HepG2 (cell line): ENCODE measurements around the gene PLIN5. TPM values are rescaled to one million over a fixed set of nuclear protein-coding genes. Genes with fewer than 3 reads are reported as not detected.

Experiments used
- AGO2 ChIP-seq: fragments of 200-400 bp; formaldehyde crosslinking; optimal IDR thresholded peaks from 2 replicates; pipeline ENCODE3; 2017; ENCODE audit warnings: mild to moderate bottlenecking, low read depth, low read length, moderate library complexity
- FOSL2 ChIP-seq: sonication (generic); formaldehyde crosslinking; IDR thresholded peaks from 2 replicates; pipeline ENCODE4 v1.4.0; 2020; ENCODE audit warnings: missing genetic modification reagents
- FOXO1 ChIP-seq: sonication (generic); formaldehyde crosslinking; IDR thresholded peaks from 2 replicates; pipeline ENCODE4 v1.4.0; 2020; ENCODE audit warnings: missing genetic modification reagents
- GABPB1 ChIP-seq: IDR thresholded peaks from 2 replicates; pipeline ENCODE4 v1.6.1; 2016; ENCODE audit warnings: mild to moderate bottlenecking, missing genetic modification reagents, moderate library complexity, missing compliant biosample characterization
- KDM2A ChIP-seq: sonication (generic); formaldehyde crosslinking; IDR thresholded peaks from 2 replicates; pipeline ENCODE4 v1.4.0; 2020; ENCODE audit warnings: low read depth, missing genetic modification reagents, borderline replicate concordance
- KDM6A ChIP-seq: IDR thresholded peaks from 2 replicates; pipeline ENCODE4 v1.6.1; 2016; ENCODE audit warnings: low read depth
- KLF16 ChIP-seq, 2 experiments: sonication (generic) in 1 of 2; formaldehyde crosslinking in 1 of 2; IDR thresholded peaks; 2 replicates each; pipeline versions ENCODE4 v1.6.1 to v1.8.0; 2016 to 2023; ENCODE audit warnings: missing genetic modification reagents in 2 of 2, missing compliant biosample characterization in 1 of 2
- NONO ChIP-seq, 2 experiments: fragments of 450-650 bp in 1 of 2; sonication (generic) in 1 of 2; formaldehyde crosslinking in 1 of 2; IDR thresholded peaks in 1 of 2; conservative IDR thresholded peaks in 1 of 2; 2 replicates each; pipeline versions ENCODE4 v1.6.1 to v1.8.0; 2017 to 2022; ENCODE audit warnings: mild to moderate bottlenecking in 1 of 2, missing genetic modification reagents in 1 of 2, moderate library complexity in 1 of 2
- POLR2AphosphoS5 ChIP-seq: IDR thresholded peaks from 2 replicates; pipeline ENCODE4 v1.6.1; 2012; ENCODE audit warnings: low read depth, low read length
- RAD21 ChIP-seq: fragments of 450-650 bp; formaldehyde crosslinking; IDR thresholded peaks from 2 replicates; pipeline ENCODE4 v1.5.0; 2020; ENCODE audit warnings: mild to moderate bottlenecking
- RXRA ChIP-seq: sonication (generic); formaldehyde crosslinking; IDR thresholded peaks from 2 replicates; pipeline ENCODE4 v1.5.1; 2020; ENCODE audit warnings: missing genetic modification reagents
- SALL1 ChIP-seq: sonication (generic); formaldehyde crosslinking; IDR thresholded peaks from 2 replicates; pipeline ENCODE4 v1.8.0; 2022; ENCODE audit warnings: mild to moderate bottlenecking, missing genetic modification reagents
- SIN3B ChIP-seq: fragments of 150-350 bp; IDR thresholded peaks from 2 replicates; pipeline ENCODE4 v1.6.1; 2014; ENCODE audit warnings: low read length
- SP4 ChIP-seq: sonication (generic); formaldehyde crosslinking; IDR thresholded peaks from 2 replicates; pipeline ENCODE4 v1.8.1; 2023; ENCODE audit warnings: mild to moderate bottlenecking, missing genetic modification reagents
- ZC3H13 ChIP-seq: sonication (generic); formaldehyde crosslinking; IDR thresholded peaks from 2 replicates; pipeline ENCODE4 v1.8.1; 2023; ENCODE audit warnings: mild to moderate bottlenecking, missing genetic modification reagents, moderate library complexity
- ZFP37 ChIP-seq: sonication (generic); formaldehyde crosslinking; IDR thresholded peaks from 2 replicates; pipeline ENCODE4 v1.4.0; 2020; ENCODE audit warnings: missing genetic modification reagents, borderline replicate concordance
- ZKSCAN8 ChIP-seq: IDR thresholded peaks from 2 replicates; pipeline ENCODE4 v1.6.1; 2016; ENCODE audit warnings: borderline replicate concordance, missing genetic modification reagents, missing compliant biosample characterization
- ZNF343 ChIP-seq: sonication (generic); formaldehyde crosslinking; IDR thresholded peaks from 2 replicates; pipeline ENCODE4 v1.4.0; 2020; ENCODE audit warnings: mild to moderate bottlenecking, missing genetic modification reagents
- ZNF607 ChIP-seq: sonication (generic); formaldehyde crosslinking; IDR thresholded peaks from 2 replicates; pipeline ENCODE4 v1.5.1; 2020; ENCODE audit warnings: missing genetic modification reagents, mild to moderate bottlenecking, borderline replicate concordance
- ZNF761 ChIP-seq: sonication (generic); formaldehyde crosslinking; conservative IDR thresholded peaks from 2 replicates; pipeline ENCODE4 v1.4.0; 2020; ENCODE audit warnings: mild to moderate bottlenecking, missing genetic modification reagents
- polyA plus RNA-seq, 8 experiments: library from polyadenylated mRNA; depleted of rRNA in 3 of 8; stranded (reverse) in 7 of 8; unstranded in 1 of 8; fragments of >200 nt; fragmentation: Illumina TruSeq in 4 of 8; extraction: Trizol in 4 of 8; gene quantifications; 2 replicates each; pipeline versions ENCODE4 v1.2.1 to v1.2.3, GENCODE V29; 2011 to 2016; ENCODE audit warnings: low read depth in 4 of 8, missing spikeins in 1 of 8, mixed read lengths in 1 of 8; ENCODE audit not compliant: insufficient read depth in 1 of 8
- total RNA-seq, 5 experiments: library from RNA; depleted of rRNA; stranded (reverse); fragments of >200 nt; fragmentation: Illumina TruSeq; extraction: Trizol; gene quantifications; 2 replicates each; pipeline ENCODE4 v1.2.3, GENCODE V29; 2016; ENCODE audit warnings: low read depth in 1 of 5
- TF ChIP-seq, protein P1 (sequence below): IDR thresholded peaks from 2 replicates; pipeline ENCODE4 v1.6.1; 2016; ENCODE audit warnings: mild to moderate bottlenecking
- TF ChIP-seq, protein P2 (sequence below): fragments of 450-650 bp; IDR thresholded peaks from 2 replicates; pipeline ENCODE4 v1.6.1; 2016
- TF ChIP-seq, protein P3 (sequence below): sonication (generic); formaldehyde crosslinking; IDR thresholded peaks from 2 replicates; pipeline ENCODE4 v1.9.0; 2022; ENCODE audit warnings: low read depth, missing genetic modification reagents
- TF ChIP-seq, protein P4 (sequence below): sonication (generic); formaldehyde crosslinking; IDR thresholded peaks from 2 replicates; pipeline ENCODE4 v1.8.1; 2023; ENCODE audit warnings: mild to moderate bottlenecking, moderate library complexity, missing genetic modification reagents

The PLIN5 gene
- total and polyA plus RNA-seq, 2 of the 13 experiments (the other 11 are each of a cell fraction or from before 2014, with no cell fraction given) = 1.8 to 4.8 TPM

DNA sequence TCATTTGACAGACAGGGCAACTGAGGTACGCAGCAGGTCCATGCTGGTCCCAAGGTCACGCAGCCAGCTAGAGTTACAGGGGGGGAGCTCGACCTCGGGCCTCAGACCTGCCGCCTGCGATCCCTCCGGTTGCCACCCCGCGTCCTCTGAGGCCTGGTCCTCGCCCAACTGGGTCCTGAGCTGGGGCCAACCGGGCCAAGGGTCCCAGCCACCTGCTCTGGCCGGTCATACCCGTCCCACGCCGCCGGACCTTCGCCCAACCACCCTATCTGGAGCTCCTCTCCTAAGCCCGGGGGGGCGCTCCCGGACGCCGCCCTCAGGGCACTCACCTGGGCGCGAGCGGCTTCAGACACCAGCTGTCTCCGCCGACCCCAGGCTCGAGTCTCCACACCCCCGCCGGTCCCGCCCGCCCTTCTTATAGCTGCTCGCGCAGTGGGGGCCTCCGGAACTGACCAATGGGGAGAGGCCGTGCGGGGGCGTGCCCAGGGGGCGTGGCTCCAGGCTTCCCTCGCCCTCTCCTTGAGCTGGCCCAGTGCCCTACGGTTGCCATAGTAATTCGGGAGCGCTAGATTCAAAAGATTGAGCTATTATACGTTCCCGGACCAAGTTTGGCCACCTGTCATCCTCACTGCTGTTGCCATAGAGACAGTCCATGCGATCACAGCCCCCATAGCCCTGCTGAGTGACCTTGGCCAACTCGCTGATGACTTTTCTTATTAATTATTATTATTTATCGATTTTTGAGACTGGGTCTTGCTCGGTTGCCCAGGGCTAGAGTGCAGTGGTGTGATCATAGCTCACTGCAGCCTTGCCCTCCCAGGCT, at the start of gene PLIN5 (continued):
- TF ChIP-seq, protein P1, sequence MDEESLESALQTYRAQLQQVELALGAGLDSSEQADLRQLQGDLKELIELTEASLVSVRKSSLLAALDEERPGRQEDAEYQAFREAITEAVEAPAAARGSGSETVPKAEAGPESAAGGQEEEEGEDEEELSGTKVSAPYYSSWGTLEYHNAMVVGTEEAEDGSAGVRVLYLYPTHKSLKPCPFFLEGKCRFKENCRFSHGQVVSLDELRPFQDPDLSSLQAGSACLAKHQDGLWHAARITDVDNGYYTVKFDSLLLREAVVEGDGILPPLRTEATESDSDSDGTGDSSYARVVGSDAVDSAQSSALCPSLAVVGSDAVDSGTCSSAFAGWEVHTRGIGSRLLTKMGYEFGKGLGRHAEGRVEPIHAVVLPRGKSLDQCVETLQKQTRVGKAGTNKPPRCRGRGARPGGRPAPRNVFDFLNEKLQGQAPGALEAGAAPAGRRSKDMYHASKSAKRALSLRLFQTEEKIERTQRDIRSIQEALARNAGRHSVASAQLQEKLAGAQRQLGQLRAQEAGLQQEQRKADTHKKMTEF = peak; percentile 52; the same call in 1 of the 2 replicates
- TF ChIP-seq NONO (IDR thresholded peaks at IDR 0.05) (no peak), NONO (CRISPR knock-in tag; conservative IDR thresholded peaks at IDR 0.05) (peak; percentile 35; the same call in 1 of the 2 replicates), RAD21 (peak; percentile 33; the same call in 1 of the 2 replicates), FOSL2 (0 out of 2 replicates have a peak, but pooled peaks have one; percentile 9), ZNF343 (CRISPR knock-in tag) (0 out of 2 replicates have a peak, but pooled peaks have one; percentile 46), ZKSCAN8 (CRISPR knock-in tag) (peak; percentile 18; the same call in 1 of the 2 replicates), ZFP37 (no peak), KLF16 (CRISPR knock-in tag; IDR thresholded peaks at IDR 0.05) (0 out of 4 replicates have a peak, but pooled peaks of 1 of the 2 experiments have one; percentile 78), ZNF761 (CRISPR knock-in tag) (no peak), KDM6A (CRISPR knock-in tag) (0 out of 2 replicates have a peak, but pooled peaks have one; percentile 16), ZNF607 (no peak), SIN3B (peak; percentile 87), SALL1 (CRISPR knock-in tag) (peak; percentile 42), ZC3H13 (CRISPR knock-in tag) (peak; percentile 47; the same call in 1 of the 2 replicates), AGO2 (peak; percentile 40), GABPB1 (CRISPR knock-in tag) (peak; percentile 57; the same call in 1 of the 2 replicates), RXRA (peak; percentile 56), KDM2A (peak; percentile 64; the same call in 1 of the 2 replicates), SP4 (CRISPR knock-in tag) (peak; percentile 76), POLR2AphosphoS5 (0 out of 2 replicates have a peak, but pooled peaks have one; percentile 35), FOXO1 (0 out of 2 replicates have a peak, but pooled peaks have one; percentile 16)
- TF ChIP-seq, protein P2, sequence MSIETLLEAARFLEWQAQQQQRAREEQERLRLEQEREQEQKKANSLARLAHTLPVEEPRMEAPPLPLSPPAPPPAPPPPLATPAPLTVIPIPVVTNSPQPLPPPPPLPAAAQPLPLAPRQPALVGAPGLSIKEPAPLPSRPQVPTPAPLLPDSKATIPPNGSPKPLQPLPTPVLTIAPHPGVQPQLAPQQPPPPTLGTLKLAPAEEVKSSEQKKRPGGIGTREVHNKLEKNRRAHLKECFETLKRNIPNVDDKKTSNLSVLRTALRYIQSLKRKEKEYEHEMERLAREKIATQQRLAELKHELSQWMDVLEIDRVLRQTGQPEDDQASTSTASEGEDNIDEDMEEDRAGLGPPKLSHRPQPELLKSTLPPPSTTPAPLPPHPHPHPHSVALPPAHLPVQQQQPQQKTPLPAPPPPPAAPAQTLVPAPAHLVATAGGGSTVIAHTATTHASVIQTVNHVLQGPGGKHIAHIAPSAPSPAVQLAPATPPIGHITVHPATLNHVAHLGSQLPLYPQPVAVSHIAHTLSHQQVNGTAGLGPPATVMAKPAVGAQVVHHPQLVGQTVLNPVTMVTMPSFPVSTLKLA = peak; percentile 47
- TF ChIP-seq, protein P3, sequence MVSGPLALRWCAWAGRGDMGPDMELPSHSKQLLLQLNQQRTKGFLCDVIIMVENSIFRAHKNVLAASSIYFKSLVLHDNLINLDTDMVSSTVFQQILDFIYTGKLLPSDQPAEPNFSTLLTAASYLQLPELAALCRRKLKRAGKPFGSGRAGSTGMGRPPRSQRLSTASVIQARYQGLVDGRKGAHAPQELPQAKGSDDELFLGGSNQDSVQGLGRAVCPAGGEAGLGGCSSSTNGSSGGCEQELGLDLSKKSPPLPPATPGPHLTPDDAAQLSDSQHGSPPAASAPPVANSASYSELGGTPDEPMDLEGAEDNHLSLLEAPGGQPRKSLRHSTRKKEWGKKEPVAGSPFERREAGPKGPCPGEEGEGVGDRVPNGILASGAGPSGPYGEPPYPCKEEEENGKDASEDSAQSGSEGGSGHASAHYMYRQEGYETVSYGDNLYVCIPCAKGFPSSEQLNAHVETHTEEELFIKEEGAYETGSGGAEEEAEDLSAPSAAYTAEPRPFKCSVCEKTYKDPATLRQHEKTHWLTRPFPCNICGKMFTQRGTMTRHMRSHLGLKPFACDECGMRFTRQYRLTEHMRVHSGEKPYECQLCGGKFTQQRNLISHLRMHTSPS (CRISPR knock-in tag) = 0 out of 2 replicates have a peak, but pooled peaks have one; percentile 32
- TF ChIP-seq, protein P4, sequence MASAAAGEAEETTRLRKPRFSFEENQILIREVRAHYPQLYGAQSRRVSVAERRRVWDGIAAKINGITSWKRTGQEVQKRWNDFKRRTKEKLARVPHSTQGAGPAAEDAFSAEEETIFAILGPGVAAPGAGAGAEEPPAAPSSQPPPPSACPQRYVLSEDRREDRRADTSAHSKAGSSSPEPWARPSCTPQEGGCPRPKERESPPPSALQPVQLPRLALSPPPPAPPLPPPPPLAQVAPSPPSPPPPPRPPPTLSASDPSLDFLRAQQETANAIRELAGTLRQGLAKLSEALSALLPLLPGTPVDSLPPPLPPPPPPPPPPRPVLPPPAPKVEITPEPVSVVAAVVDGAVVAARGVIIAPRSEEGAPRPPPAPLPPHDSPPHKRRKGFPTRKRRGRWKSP (CRISPR knock-in tag) = 0 out of 2 replicates have a peak, but pooled peaks have one; percentile 21
